Activated CD8-positive, alpha-beta memory T cell treated with anti-CD3 and anti-CD28 coated beads for 1 hour (primary cell): ENCODE results near the gene BCLAF3.

Experiments used
- DNase-seq, 2 donors: peaks; one replicate each; pipeline ENCODE4 v3.0.0-alpha.2; 2020; ENCODE audit warnings: low read depth in 1 of 2; ENCODE audit errors: extremely low read depth in 1 of 2

BCLAF3 gene

DNA sequence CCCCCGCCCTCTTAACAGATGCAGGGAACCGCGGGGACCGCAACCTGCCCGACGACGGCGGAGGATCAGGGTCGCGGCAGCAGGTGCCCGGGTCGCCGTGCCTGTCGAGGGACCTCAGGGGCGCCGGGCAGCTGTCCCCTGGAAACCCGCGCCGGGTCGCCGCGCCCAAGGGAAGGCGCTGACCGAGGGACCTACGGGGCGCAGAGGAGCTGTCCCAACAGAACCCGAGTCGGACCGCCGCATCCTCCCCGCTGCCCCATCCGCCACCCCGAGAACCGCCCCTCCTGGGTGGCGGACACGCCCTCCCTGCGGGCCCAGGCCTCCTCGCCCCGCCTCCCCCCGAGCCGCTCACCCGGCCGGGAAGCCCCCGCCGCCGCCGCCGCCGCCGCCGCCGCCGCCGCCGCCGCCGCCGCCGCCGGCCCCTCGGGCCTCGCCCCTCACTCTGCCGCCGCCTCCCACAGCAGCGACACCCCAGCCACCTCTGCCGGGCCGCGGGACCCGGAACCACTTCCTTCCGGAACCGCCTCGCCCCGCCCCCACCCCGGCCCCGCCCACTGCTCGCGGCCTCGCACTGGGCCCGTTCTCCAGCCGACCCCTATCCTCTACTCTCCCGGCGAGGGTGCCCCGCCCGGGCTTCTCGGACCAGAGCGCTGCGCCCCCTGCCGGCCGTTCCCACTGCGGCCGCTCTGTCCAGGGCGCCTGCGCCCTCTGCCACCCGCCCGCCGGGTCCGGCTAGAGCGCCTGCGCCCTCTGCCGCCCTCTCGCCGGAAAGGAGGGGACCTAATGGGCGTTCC, at the start of gene BCLAF3:
Gene BCLAF3 (minus strand): TSS at position 506 of the 794 bp plus-strand sequence. CDS start 20,797 bp downstream, outside the sequence.
- peak; percentile 58 to 79 for DNase-seq

DNA sequence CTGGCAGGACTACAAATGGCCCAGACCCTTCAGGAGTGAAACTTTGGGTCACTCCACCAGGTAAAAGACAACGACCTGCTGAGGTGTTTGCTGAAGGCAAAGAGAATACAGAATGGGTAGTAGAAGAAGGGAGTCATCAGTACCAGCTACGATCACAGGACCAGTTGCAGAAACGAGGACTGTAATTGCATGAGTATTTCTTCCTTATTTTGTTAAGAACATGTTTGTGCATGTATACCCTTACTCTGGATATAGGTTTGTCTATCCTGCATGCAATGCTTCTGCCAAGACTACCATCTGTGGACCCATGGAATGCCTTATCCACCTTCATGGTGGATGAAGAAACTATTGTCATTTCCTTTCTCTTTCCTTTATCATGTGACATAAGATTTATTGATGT, 48.1 kb upstream of the BCLAF3 start:
- DNase-seq: no peak

DNA sequence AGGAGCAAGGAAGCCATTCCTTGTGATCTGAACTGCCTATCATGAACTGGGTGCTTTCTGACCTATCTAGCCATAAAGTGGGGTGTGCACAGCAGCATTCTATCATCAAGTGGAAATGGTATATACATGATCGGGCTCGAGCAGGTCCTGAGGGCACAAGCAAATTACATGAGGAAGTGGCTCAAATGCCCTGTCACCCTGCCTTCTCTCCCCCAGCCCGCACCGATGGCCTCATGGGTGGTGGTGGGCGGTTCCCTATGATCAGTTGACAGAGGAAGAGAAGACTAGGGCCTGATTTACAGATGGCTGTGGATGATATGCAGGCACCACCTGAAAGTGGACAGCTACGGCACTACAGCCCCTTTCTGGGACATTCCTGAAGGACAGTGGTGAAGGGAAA, 46.3 kb upstream of the BCLAF3 start:
- no peak for DNase-seq

DNA sequence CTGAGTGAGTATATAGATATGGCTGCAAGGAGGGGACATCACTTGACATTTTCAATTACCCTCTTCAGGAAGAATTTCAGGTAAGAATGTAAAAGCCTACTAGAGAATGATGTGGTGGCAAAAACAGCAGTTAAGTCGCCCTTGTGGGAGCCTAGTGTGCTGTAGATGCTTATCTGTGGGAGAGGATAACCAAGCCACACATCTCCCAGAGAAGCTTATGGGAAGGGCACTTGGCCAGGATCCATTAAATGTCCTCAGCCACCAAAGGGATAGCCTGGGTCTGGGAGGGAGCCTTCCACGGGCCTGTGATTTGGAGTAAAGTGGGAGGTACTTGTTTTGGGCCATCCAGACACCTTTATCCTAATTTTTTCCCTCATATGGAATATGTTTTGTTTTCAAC, 41.3 kb upstream of the BCLAF3 start:
- no peak for DNase-seq

DNA sequence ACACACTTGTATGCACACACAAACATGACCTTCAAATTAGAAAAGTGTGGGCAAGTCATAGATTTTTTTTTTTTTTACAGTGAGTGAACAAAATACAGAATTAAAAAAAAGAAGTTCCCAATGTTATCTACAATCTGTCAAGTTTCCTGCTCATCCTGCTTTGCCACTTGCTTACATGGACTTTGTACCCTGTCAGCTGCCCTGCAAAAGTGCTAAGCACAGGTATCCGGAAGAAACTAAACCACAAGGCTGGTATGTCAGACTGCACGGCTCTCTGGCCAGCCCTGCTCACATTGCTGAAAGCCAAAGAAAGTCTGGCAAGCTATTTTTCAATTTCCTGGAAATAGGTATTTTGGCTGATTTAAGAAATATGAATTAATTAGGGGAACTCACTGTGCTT, 38.9 kb upstream of the BCLAF3 start:
- no peak for DNase-seq

DNA sequence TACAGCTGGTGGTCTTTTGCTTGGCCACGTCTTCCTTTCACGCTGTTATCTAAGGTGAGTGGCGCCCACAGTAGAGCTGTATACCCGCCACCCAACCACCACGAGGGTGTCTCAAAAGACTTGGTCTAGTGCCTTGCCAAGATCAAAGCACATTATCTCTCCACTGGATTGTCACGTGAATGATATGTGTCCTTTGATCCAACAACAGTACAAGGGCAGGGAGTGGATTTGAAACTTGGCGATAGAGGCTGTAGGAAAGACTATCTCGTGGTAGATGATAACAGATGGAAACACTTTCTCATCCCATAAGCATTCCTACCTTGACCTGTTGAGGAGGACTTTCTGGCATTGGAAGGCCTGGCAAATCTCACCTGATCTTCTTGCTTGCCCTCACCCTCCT, 37.7 kb upstream of the BCLAF3 start:
- DNase-seq: no peak

DNA sequence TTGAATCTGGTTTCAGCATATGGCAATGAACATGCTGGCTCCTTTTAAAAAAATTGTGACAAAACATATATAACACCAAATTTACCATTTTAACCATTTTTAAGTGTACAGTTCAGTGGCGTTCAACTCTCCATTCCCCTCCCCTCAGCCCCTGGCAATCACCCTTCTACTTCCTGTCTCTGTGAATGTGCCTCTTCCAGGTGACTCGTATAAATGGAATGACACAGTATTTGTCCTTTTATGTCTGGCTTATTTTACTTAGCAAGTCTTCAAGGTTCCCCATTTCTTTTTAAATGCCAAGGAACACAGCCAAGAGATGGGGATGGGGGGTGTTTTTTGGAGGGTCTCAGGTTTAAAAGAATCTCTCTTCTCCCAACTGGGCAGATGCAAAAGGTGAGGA, 35.4 kb upstream of the BCLAF3 start:
- no peak for DNase-seq

DNA sequence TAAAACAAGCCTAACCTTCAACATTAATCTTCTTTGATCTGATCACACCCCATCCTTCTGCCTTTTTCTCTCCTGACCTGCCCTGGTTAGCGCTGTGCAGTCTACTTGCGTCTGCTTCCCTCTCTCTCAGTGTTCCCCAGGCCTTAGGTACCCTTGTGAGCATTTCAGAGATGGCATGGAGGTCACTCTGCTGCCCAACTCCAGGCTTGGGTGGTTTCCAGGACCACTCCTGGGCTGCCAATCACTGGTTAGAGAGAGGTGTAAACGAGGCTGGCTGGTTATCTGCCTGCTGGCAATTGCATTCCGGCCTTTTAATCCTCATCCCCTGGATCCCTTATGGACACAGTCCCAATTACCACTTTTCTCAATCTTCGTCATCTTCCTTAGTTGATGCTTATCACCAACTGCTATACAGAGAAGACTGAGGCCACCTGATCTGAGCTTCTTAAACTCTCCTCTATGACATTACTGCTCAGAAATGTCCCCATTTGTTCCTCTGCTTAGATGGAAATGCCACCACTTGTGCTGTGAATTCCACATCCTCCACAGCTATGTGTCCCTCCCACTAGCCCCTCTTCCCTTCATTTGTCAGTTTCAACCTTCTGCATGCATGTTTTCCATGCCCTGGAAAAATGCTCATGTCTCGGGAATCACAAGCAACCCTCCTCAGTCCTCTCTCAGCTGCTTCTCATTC, 29.0 kb upstream of the BCLAF3 start:
- no peak for DNase-seq

DNA sequence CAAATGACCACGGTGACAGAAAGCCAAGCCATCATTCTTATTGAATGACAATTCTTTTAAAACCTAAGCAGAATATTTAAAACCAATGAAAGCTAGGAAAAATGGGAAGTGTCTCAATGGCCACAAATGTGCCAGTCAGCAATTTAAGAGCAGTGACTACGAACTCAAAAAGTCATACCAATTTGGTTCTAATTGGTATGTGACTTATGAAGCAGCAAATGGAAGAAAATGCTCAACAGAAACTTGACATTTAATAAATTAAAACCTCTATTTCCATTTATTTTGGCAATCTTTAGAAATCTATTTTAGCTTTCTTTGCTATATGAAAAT, 25.7 kb upstream of the BCLAF3 start:
- no peak for DNase-seq

DNA sequence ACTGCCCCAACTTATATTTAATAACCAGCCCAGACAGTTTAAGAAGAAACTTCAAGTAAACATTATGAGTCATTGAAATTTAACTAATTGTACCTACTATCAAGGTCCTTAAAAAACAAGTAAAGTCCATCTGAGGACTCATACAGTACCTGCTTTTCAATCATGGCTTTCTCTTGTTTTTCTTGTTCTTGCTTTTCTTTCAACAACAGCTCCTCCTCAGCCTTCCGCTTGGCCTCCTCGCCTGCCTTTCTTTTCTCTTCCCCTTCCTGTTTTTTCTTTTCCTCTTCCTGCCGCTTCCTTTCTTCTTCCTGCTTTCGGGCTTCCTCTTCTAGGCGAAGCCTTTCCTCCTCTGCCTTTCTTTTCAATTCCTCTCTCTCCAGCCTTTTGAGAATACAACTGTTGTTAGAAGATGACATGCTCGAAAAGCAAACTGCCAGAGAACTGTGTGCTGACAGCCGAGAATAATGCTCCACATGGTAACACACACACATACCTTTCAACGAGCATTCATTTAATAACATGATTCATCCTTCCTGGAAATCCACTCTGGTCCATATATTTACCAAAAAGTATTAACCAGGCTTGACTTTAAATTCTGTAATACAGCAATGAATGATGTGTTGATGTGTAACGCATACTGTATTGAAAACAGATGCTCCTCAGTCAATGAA, 25.2 kb upstream of the BCLAF3 start:
- no peak for DNase-seq

DNA sequence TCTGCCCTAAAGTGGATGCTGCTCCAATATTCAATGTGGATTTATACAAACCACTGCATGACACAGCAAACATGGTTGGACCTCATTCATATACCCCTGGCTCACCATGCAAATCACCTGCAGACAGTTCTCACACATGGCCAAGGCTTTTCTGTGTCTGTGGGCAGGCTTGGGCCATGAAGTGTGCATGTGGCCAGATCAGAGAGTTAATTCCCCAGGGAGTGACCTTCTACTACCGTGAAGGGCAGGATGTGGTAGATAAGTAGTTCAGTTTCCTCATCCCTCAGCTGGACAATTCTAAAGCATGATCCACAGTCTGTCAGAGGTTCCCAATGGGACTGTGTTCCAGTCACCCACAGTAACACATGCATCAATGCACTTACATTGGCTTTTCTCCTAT, 24.6 kb upstream of the BCLAF3 start:
- DNase-seq: no peak

DNA sequence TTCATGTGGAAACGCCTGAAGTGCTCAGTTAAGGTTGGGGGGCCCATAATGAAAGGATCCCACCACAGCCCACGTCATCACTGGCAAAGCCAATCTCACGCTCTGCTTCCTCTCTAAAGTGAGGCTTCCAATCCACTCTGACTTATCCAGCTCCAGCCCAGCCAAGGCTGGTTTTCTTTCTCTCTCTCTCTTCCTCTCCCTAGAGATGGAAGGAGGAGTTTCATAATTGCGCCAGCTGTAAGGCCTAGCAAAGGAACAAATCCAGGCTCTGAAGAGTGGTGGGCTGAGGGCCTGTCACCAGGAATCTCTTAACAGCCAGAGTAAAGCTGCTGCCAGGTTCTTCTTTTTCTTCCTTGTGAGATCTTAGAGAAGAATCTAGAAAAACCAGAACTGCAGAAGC, 20.7 kb upstream of the BCLAF3 start:
- DNase-seq: no peak

DNA sequence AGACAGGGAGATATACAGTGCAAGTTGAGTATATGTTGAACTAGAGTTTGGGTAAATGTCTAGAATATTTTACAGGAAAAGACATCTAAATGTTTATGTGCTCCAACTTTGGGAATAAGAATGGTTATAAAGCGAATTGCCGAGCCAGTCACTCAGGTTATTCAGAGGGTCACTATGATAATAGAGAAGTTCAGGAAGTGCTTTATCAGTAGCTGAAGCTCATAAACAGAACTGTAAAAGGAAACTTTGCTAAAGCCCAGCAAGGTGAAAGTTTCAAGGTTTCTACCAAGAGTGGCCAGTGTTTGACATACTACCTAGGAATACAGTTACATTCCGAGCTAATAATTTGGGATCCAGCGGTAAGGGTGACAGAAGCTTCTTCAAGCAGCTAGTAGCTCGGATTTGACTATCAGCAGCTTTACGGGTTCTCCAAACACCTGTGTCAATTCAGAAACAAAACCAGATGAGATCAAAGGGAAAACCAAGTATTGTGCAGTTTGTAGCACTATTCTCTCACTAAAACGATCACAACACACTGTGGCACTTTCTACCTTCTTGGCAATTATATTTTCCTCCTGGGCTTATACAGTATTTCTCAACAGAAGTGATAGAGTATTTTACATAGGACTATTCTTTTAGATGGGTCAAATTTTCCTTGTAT, 17.2 kb upstream of the BCLAF3 start:
- no peak for DNase-seq

DNA sequence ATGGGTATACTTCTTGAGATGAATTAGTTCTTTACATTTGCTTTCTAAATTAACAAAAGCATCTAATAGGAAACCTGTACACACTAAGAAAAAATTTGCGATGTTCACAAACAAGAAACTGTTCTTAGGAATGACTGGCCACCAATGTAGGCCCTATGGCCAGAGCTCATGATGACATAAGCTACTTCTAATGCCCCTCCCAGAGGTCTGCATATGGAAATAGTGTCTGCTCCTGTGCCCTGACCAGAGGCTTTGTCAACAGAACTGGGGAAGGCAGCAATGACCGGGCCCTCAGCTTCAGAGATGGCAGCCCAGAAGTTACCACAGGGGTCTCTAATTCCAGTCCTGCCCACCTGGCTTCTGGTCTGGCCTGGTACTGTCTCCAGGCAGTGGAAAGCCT, 15.0 kb upstream of the BCLAF3 start:
- DNase-seq: no peak

DNA sequence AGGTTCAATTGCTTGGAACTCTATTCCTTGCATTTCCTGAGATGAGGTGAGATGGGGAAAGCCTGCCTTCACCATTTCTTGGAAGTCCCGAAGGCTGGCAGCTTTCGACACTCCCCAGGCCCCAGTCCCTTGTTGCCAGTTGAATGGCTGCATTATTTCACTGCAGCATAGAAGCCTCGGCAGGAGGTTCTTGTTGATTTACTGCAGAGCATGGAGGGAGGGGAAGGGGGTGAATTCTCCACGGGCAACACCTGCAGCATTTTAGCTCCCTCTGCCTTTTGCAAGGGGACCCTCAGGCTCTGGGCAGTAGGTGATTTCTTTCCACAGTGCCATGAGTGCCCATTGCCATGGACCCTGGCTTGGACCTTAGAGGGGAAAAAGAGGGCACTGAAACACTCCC, 10.7 kb upstream of the BCLAF3 start:
- no peak for DNase-seq

DNA sequence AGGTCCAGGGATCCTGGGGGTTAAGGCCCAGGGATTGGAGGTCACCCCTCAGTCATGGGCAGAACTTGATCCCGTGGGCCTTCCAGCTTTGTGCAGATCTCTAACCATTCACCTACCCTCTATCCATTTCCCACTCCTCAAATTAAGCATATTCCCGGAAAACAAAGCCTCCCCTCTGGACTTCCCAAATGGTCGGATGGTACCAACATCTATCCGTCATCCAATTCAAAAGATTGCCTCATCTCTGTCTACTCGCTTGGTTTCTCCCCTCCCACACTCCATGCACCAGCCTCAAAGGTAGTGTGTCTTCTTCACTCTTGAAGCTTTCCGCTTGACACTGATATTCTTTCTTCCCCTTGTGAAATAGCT, 473 bp upstream of the BCLAF3 start:
- no peak for DNase-seq

DNA sequence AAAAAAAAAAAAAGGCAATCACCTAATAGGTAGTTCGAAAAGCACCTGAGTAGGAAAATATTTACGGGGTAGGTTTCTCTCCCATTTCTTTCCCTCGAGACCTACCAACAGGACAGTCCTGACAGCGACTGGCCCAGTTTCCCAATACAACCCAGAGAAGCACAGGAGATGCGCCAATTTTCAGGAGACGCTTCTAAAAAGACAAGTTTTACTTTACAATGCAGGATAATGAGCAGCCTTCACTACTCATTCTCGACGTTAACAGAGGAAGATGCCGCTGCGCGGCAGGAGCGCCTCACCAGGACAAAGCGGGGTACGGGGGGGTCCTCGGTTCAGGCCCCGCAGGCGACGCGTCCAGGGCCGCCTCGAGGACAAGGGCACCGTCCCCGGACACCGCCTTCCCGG, 708 bp downstream of the BCLAF3 start:
- DNase-seq: peak; percentile 0 to 7

DNA sequence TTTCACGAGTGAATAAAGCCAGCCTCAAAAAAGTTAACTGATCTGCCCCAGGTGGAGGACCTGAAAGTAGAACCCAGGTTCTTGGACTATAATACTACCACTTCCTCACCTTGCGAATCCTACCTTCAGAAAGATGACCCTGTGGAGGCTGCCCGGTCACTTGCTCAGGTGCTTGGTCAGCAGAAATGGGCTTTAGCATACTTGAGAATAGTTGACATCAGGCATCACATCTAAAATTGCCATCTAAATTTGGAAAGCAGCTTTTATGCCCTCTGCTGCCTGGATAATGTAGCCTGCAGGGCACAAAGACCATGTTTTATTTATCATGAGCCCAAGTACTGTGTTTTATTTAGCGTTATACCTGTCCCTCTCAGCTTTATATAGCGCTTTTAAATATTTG, 3.0 kb downstream of the BCLAF3 start:
- no peak for DNase-seq

DNA sequence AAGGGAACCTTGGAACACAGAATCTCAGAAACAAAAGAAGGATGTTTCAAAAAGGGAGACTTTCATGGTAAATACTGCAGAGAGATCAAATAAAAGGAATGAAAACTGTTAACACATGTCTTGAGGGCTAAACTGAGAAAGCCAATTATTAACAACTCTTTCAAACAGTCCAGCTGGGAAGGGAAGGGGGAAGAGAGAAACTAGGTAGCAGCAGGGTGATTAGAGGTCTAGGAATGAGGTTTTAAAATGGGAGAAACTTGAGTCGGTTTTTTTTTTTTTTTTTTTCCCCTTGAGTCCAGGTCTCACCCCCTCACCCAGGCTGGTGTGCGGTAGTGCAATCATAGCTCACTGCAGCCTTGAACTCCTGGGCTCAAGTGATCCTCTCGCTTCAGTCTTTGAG, 4.3 kb downstream of the BCLAF3 start:
- no peak for DNase-seq

DNA sequence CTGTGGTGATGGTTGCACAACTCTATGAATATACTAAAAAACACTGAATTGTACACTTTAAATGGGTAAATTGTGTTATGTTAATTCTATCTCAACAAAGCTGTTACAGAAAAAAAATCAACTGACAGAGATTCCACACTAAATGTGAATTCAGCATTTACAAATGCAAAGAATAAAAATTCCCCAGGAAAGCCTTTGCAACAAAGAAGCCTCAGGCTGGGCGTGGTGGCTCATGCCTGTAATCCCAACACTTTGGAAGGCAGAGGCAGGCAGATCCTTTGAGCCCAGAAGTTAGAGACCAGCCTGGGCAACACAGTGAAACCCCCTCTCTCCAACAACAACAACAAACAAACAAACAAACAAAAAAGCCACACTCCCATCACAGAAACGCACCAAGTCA, 8.9 kb downstream of the BCLAF3 start:
- DNase-seq: no peak

DNA sequence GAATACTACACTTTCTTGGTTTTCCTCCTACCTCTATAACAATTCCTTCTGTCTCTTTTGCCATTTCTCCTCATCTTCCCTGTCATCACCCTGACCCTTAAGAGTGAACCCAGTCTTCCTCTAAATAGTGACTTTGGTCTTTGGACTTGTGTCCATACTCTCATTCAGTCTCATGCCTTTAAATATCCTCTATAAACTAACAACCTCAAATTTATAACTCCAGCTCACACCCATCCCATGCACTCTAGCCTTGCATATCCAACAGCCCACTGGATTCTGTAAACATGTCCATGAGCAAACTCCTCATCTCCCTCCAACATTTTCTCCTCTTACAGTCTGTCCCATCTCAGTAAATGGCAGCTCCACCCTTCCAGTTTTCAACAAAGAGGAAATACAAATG, 15.0 kb downstream of the BCLAF3 start:
- no peak for DNase-seq

DNA sequence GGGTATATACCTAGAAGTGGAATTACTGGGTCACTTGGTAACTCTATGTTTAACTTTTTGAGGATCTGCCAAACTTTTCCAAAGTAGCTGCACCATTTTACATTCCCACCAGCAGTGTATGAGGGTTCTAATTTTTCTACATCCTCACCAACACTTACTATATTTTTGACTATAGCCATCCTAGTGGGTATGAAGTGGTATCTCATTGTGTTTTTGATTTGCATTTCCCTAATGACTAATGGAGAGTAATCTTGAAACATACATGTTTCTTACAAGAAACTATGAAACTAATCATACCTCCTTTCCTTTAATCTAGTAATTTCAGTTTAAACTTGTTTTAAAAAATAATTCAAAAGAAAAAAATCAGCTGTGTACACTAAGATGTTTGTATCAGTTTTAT, 17.9 kb downstream of the BCLAF3 start:
- no peak for DNase-seq
